Mucosa of descending colon (tissue), 3 donors: ENCODE results near the gene STK32C. TPM values are rescaled to one million over a fixed set of nuclear protein-coding genes. Genes with fewer than 3 reads are reported as not detected.

Experiments used
- ATAC-seq: fragments of 200-7000 bp; cut with Tn5 transposase; one replicate; pipeline ENCODE4 v1.9.1; 2020; ENCODE audit warnings: mild to moderate bottlenecking, moderate library complexity
- DNase-seq, 3 donors: peaks; one replicate each; pipeline ENCODE4 v3.0.0-alpha.2; 2020
- H3K36me3 ChIP-seq: fragments of 200-600 bp; one replicate; pipeline ENCODE4 v1.8.0; 2021; ENCODE audit warnings: low read depth, mild to moderate bottlenecking
- H3K4me1 ChIP-seq: fragments of 200-600 bp; one replicate; pipeline ENCODE4 v1.8.0; 2021; ENCODE audit warnings: low read depth, mild to moderate bottlenecking
- H3K4me3 ChIP-seq: fragments of 200-600 bp; one replicate; pipeline ENCODE4 v1.8.0; 2021; ENCODE audit warnings: mild to moderate bottlenecking
- H3K9me3 ChIP-seq: fragments of 200-600 bp; one replicate; pipeline ENCODE4 v1.8.0; 2021; ENCODE audit warnings: mild to moderate bottlenecking
- intact Hi-C, 2 donors: fragments of 100-400 bp; cut with DNase I in 1 of 2; cut with micrococcal nuclease in 1 of 2; formaldehyde crosslinking; loops; one replicate each; pipeline versions ENCODE4 v1.11.0 to v1.11.1; 2022; cut with DNase I, micrococcal nuclease
- total RNA-seq, 3 donors: library from RNA; stranded (reverse); fragmentation: NEBNext Ultra II Directional in 2 of 3; extraction: Animal tissue kit (Norgen Biotek cat#: 25700) in 2 of 3; gene quantifications; one replicate each; pipeline versions ENCODE4 v1.2.1 to v1.2.4, GENCODE V29; 2021 to 2023
- TF ChIP-seq, protein P1 (sequence below): fragments of 200-600 bp; IDR thresholded peaks from one replicate; pipeline ENCODE4 v1.8.0; 2022; ENCODE audit warnings: antibody characterized with exemption, mild to moderate bottlenecking
- donor health status: DM: no; HTN: no; CAD: no; lungs with moderate emphysema.
- donor health status: DM: no; HTN: no; CAD: no.
- donor health status: DM: no; HTN: yes; CAD: no.

Gene STK32C
- total RNA-seq, 3 donors from 2014 or later, result 4.5 to 11.5 (median 11.1) TPM

DNA sequence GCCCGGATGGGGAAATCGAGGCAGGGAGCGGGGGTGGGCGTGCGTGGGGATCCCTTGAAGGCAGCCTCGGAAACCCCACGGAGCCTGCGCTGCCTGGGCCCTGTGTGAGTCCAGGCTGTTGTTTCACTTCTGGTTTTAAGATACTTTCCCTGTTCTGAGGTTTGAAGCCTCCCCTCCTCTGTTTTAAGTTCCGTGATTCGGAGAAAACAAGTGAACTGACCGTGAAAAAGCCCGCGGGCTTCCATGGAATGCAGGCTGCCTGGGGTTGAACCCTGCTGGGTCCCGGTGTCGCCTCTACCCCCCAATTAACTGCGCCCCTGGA lies 24.6 kb upstream of the STK32C start:
- DNase-seq (no peak), ATAC-seq (peak; percentile 39)
- Histone ChIP-seq H3K4me3 (peak overlapping the region; percentile 41), H3K36me3 (no peaks in the 10 kb centered on the region), H3K9me3 (no peaks in the 10 kb centered on the region), H3K4me1 (peaks cover 10% of the 10 kb centered on the region)
- TF ChIP-seq, protein P1, sequence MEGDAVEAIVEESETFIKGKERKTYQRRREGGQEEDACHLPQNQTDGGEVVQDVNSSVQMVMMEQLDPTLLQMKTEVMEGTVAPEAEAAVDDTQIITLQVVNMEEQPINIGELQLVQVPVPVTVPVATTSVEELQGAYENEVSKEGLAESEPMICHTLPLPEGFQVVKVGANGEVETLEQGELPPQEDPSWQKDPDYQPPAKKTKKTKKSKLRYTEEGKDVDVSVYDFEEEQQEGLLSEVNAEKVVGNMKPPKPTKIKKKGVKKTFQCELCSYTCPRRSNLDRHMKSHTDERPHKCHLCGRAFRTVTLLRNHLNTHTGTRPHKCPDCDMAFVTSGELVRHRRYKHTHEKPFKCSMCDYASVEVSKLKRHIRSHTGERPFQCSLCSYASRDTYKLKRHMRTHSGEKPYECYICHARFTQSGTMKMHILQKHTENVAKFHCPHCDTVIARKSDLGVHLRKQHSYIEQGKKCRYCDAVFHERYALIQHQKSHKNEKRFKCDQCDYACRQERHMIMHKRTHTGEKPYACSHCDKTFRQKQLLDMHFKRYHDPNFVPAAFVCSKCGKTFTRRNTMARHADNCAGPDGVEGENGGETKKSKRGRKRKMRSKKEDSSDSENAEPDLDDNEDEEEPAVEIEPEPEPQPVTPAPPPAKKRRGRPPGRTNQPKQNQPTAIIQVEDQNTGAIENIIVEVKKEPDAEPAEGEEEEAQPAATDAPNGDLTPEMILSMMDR, result no peak
- intact Hi-C loops, result no loop called here

DNA sequence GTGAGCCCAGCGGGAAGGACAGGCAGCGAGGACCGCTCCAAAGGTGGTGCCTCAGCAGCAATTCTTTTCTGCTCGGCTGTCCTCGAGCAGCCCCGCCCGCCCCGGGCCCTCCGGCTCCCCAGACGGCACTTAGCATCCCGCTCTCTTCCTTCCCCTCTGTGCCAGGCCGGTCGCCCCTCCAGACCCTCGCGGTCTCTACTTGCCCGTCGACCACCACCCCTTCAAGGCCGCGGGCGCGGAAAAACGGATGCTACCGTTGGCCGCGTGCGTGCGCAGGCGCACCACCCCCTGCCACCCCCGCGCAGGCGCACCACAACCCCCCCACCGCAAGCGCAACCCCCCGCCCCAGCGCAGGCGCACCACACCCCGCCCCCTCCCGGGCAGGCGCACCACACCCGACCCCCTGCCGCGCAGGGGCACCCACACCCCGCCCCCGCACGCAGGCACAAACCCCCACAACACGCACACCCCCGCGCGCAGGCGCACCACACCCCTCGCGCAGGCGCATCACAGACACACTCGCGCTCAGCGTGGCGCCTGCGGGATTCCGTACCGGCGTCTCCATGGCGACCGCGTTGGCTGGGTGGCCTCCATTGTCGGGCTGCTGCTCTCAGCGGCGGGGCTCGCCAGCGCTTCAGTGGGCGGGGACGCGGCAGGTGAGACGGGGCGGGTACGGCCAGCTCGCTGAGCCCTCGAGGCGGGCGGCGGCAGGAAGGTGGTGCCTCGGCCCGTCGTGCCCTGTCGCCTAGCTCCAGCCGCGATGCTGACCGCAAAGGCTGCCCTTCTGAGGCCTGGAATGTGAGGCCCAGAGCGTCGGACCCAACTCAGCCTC lies 24.1 kb upstream of the STK32C start, which contains the start of gene LRRC27:
Gene LRRC27, plus strand, starts transcription at position 593 of the 832 bp plus-strand sequence. CDS start 1,332 bp downstream, outside the sequence.
- intact Hi-C loops, result no loop called here
- Histone ChIP-seq H3K9me3 (no peaks in the 10 kb centered on the region), H3K4me1 (peaks cover 10% of the 10 kb centered on the region), H3K4me3 (peak within 1 kb of the TSS; percentile 41), H3K36me3 (no peaks in the 10 kb centered on the region)
- peak; percentile 95 for ATAC-seq
- TF ChIP-seq, protein P1, result no peak
- peak; percentile 99 to 100 (median 100) for DNase-seq

GRCh38 chr10:132330486-132330833 lies 22.7 kb upstream of the STK32C start:
- TF ChIP-seq, protein P1, result no peak
- ATAC-seq (no peak), DNase-seq (no peak)
- Histone ChIP-seq H3K4me1 (peaks cover 10% of the 10 kb centered on the region), H3K4me3 (no peak overlapping the region), H3K9me3 (no peaks in the 10 kb centered on the region), H3K36me3 (no peaks in the 10 kb centered on the region)
- intact Hi-C loops, result no loop called here

GRCh38 chr10:132329565-132330485 lies 22.1 kb upstream of the STK32C start:
- DNase-seq, result peak in 1 of 3 donors; percentile 30
- no peak overlapping the region for H3K4me3 ChIP-seq
- ATAC-seq, result no peak
- peaks cover 10% of the 10 kb centered on the region for H3K4me1 ChIP-seq
- TF ChIP-seq, protein P1, result no peak
- intact Hi-C loops, result no loop called here
- no peaks in the 10 kb centered on the region for H3K36me3 ChIP-seq
- H3K9me3 ChIP-seq, result no peaks in the 10 kb centered on the region

DNA sequence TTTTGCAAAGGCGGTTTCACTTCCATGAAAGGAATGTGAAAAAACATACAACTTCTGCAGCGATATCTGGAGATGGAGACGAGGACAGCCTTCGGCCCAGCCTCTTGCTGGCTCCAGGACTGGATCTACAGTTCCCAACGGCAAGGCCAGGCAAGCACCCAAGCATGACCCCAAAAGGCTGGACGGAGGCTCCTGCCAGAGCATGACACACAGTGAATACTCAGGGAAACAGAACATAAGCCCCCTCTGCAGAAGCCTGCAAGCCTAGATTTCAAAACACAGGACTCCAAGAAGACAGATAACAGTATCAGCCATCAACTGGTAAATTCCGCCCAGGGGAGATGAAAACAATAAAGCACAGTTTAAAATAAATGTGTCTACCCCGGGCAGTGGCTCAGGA lies 21.0 kb upstream of the STK32C start:
- H3K4me3 ChIP-seq, result no peak overlapping the region
- no peaks in the 10 kb centered on the region for H3K36me3 ChIP-seq
- ATAC-seq, result no peak
- no peaks in the 10 kb centered on the region for H3K9me3 ChIP-seq
- DNase-seq, result no peak
- H3K4me1 ChIP-seq, result peaks cover 10% of the 10 kb centered on the region
- intact Hi-C loops, result no loop called here
- TF ChIP-seq, protein P1, result no peak
